ENCODE results near the gene CCT3.

CCT3 gene

GRCh38 chr1:156276532-156276931, 61.6 kb downstream of the CCT3 start:
- DNase-seq, result no peak

- no peak for DNase-seq
Measured at GRCh38 chr1:156270314-156270713, 67.8 kb downstream of the CCT3 start.

- no peak for DNase-seq
Measured at GRCh38 chr1:156268336-156268735, 69.8 kb downstream of the CCT3 start.

GRCh38 chr1:156266051-156266450, 72.0 kb downstream of the CCT3 start:
- DNase-seq, result no peak

- no peak for DNase-seq
Measured at GRCh38 chr1:156263288-156263655, 74.8 kb downstream of the CCT3 start.

GRCh38 chr1:156262461-156263287, 75.4 kb downstream of the CCT3 start:
- DNase-seq, result no peak

- peak; percentile 65 for DNase-seq
Measured at GRCh38 chr1:156260896-156261295, 77.2 kb downstream of the CCT3 start.

GRCh38 chr1:156259805-156260204, 78.3 kb downstream of the CCT3 start:
- DNase-seq, result no peak

Data from islet precursor cell (in vitro differentiated cells).